GM15510 (cell line): ENCODE data around the gene MMGT1.

Experiments used
- POLR2A ChIP-seq: IDR thresholded peaks from 3 replicates; pipeline ENCODE4 v1.6.1; 2011; ENCODE audit warnings: borderline replicate concordance; ENCODE audit not compliant: insufficient read length; ENCODE audit errors: extremely low read depth

The MMGT1 gene

DNA sequence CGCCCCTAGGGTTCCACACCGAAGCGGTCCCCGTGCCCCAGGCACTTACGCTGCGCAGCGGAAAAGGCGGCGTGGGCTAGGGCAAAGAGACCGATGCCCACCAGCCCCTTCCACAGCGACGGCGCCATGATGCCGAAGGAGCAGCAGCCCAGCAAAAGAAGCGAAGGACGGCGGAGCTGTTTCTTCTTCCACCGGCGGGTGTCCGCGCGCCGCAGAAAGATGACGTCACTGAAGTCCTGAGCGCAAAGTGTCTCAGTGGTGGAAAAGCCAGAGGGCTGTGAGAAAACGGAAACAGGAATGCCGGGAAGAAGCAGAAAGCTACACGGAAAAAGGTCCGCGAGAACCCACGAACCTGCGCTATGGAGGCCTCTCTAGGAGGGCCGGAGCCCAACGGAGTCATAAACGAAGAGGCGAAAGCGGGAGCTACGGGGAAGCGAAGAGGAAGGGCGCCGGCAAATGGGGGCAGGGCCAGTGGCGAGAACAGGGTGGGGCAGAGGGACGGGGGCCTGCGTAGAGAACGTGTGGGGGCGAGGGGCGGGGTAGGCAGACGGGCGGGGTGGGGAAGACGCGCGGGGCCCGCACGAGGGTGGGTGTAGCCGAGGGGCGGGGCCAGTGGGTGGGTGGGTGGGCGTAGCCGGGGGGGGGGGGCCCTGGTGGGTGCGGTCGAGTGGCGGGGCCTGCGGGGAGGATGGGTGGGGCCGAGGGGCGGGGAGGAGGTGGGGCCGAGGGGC lies at the start of gene MMGT1:
Gene MMGT1, minus strand, starts transcription at position 441 of the 731 bp plus-strand sequence. Its CDS starts 313 bp downstream, at position 128.
- TF ChIP-seq POLR2A, result peak; percentile 55

DNA sequence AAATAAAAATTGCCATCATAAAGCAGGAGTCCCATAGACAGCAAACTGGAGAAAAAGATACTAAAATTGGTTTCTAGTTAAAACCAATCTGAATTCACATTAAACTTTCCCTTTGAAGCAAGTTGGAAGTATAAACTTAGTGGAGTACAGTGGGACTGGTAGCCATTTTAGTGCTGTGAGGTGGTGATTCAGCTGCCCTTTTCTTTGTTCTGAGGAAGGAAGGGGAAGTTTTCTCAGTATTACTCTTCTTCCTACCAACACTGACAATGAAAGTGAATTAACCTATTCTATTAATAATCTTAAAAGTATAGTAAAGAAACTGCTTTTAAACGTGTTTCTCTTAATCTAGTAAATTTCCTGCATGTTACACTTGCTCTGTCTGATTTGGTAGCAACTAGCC lies 48.1 kb upstream of the MMGT1 start:
- TF ChIP-seq POLR2A, result no peak

DNA sequence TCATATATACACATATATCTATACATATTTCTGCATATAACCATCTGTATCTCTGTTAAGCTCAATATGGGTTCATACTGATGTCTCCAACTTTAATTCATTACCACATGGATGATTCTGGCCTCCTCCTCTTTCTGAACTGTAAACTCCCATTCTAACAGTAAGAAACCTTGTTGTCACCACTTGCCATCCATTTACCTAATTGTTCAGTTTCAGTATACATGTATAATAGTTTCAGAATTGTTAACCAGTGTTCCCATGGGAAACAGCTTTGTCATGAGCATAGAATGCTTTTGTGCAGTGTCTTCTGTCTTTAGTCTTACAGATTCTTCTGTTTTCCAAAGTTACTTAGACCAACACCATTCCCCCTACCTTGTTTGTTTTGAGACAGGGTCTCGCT lies 47.4 kb upstream of the MMGT1 start:
- TF ChIP-seq POLR2A, result no peak

DNA sequence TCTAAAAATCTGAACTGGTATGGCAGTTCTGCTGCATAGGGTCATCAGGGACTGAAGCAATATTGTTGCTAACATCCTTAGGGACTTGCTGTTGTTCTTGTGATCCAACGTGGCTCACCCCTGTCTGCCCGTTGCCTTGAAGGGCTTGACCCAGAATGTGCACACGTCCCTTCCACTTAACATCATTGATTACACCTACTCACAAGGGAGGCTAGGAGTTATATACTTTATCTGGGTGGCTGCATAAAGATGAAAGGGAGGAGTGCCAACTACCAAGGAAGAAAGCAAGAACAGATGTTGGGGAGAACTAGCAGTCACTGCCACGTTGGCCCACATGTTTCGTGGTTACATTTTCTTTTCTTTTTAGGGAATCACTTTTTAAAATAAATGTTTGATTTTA lies 45.4 kb upstream of the MMGT1 start:
- no peak for TF ChIP-seq POLR2A

DNA sequence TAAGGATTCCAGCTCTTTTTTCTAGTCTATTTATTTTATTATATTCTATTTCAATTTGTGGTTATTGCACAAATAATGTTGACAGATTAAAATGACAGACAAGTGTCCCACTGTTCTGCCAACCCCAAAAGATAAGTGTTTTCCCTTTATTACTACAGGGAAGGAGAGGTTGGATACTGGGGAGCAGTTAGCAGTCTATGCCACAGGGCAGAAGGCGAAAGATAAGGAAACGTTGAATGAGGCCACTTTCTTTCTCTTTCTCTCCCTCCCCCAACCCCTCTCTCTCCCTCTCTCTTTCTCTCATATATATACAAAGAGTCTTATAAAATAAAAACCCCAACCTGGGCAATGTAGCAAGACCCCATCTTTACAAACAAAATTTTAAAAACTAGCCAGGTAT lies 43.1 kb upstream of the MMGT1 start:
- TF ChIP-seq POLR2A, result no peak

DNA sequence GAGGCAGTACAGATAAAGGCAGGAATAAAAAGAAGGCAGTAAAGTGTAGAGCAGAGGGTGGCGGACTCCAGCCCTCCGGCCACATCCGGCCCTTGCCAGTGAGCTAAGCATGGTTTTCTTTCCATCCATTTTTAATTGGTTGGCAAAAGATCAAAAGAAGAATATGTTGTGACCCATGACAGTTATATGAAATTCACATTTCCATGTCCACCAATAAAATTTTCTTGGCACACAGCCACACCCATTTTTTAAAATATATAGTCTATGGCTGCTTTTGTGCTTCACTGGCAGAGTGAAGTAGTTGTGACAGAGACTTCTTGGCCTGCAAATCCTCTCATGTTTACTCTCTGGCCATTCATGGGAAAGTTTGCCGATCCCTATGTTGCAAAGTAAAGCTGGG lies 41.2 kb upstream of the MMGT1 start:
- TF ChIP-seq POLR2A, result no peak

DNA sequence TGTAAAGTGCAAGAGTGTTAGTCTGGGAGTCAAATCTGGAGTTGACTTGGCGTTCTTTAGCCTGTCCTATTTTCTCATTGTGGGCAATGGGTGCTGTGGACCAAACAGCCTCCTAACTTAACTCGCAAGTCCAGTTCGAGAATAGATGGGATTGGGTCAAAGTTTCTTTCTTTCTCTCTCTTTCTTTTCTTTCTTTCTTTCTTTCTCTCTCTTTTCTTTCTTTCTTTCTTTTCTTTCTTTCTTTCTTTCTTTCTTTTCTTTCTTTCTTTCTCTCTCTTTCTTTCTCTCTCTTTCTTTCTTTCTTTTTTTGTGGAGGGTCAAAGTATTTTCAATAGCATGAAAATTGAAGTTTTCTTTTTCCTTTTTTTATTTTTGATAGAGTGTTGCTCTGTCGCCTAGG lies 14.5 kb upstream of the MMGT1 start:
- TF ChIP-seq POLR2A, result no peak

DNA sequence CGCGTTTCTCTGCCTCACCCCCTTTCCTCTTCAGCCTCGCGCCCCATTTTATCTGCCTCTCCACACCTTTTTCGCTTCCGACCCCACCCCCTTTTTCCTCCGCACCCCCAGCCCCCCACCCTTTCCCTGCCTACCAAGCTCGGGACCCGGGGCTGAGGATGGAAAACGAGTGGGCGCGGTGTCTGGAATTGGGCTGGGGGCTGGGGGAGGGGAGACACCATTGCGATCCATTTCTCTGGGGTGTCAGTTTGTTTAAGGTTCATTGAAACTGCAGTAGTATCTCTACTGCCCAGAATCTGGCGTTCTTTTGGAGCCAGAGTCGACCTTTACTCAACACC lies 12.2 kb upstream of the MMGT1 start:
- TF ChIP-seq POLR2A, result no peak

DNA sequence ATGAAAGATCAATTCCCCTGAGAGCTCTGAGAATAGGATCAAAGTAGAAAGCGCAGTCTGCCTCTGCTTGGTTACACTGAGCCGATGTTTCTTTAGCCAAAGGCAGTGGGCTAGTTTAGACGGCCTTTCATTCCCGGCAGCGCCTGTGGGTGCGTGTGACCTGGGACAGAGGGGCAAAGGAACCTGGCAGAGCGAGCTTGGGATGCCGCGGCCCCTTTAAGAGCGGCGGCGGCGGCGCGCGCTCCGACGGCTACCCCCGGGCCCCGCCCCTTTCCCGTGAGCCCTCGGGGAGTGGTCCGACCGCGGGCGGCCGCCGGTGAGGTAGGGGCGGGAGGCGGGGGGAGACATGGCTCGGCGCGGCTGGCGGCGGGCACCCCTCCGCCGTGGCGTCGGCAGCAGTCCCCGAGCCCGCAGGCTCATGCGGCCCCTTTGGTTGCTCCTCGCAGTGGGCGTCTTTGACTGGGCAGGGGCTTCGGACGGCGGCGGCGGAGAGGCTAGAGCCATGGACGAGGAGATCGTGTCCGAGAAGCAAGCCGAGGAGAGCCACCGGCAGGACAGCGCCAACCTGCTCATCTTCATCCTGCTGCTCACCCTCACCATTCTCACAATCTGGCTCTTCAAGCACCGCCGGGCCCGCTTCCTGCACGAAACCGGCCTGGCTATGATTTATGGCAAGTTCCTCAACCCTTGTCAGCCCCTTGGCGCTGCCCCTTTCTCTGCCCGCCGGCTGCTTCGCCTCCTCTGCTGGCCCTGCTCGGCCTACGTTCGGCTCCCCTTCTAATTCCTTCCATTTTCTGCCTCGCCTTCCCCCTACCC lies 11.6 kb upstream of the MMGT1 start, which contains the start of gene SLC9A6:
Gene SLC9A6, plus strand, starts transcription at position 279 of the 816 bp plus-strand sequence. Its CDS starts 224 bp downstream, at position 503.
- peak; percentile 53 for TF ChIP-seq POLR2A

DNA sequence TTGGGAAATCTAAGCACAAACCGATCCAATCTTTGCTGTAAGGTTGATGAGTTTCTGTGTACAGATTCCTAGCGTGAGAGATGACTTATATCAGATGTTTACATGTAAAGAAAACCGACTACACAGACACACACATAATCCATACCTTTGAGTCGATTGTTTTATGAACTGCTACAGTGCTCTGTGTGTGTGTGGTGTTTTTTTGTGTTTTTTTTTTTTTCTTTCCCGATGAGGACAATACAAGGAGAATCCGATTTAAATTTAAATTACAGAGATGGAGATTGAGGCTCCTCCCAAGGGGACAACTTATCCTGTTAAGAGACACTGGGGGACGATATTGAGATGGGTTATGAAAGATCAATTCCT lies 11.0 kb upstream of the MMGT1 start:
- TF ChIP-seq POLR2A, result no peak

DNA sequence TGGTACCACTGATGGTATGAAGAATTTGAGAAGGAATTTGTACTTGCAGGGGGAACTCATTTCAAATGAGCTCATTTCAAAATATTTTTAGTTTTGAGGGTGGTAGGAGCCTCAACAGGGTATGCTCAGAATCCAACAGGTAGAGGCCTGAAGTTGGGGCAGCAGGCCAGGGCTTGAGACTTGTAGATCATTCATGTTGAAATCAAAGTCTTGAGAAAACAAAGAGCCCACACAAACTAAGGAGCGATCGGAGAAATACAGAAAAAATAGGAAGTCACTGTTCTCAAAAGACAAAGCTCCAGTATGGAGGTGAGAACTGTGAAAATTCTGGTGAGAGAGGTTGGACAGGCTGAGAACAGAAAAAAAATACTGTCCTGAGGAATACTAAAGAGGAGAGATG lies 10.5 kb upstream of the MMGT1 start:
- no peak for TF ChIP-seq POLR2A

DNA sequence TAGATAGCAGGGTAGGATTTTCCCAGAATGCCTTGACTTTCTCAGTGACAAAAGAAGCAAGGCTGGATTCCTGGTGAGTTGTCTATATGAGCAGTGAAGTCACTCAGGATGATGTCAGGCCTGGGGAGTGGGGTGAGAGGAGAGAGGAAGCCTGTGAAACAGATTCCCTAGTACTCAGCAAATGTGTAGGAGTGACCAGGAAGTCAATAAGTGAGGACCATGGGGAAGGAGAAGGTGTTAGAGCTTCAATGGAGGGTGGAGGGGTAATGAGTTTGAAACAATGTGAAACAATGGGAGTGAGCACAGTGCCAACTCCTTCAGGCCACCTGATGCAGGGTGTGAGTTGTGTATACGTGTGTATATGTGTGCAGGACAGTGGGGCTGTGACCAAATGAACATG lies 9.1 kb upstream of the MMGT1 start:
- TF ChIP-seq POLR2A, result no peak

DNA sequence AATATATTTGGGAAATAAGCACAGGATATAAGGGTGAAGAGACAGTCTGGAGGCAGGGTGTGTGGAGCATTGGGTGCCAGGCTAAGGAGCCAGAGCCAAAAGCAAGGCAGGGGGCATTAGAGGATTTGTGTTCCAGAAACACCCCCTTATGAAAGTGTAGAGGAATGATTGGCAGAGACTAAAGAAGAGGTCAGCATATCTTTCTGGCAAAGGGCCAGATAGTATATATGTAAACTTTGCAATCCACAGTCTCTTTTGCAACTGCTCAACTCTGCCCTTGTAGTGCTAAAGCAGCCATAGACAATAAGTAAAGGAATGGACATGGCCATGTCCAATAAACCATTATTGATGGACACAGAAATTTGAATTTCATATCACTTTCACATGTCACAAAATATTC lies 7.9 kb upstream of the MMGT1 start:
- no peak for TF ChIP-seq POLR2A

DNA sequence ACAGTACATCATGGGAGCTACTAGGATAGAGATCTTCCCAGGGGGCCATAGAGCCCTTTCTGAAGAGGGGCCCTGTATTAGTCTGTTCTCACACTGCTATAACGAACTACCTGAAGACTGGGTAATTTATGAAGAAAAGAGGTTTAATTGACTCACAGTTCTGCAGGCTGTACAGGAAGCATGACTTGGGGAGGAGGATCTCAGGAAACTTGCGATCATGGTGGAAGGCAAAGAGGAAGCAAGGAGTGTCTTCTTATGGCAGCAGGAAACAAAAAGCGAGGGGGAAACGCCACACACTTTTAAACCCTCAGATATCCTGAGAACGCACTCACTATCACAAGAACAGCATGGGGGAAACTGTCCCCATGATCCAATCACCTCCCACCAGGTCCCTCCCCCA lies 7.2 kb upstream of the MMGT1 start:
- TF ChIP-seq POLR2A, result no peak

DNA sequence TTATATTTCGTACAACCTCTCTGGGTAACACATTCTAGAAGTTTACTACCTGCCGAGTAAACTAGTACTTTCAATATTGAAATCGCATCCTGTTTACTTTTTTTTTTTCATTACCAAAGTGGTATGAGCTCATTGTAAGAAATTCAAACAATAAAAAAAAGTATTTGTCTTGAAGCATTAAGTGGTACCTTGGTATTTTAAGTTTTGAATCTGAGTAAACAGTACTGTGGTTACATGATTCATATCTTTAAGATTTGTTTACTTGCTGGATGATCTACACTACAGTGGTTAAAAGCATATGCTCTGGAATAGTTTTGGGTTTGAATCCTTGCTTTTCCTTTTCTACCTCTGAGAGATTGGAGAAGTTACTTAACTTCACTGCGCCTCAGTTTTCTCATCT lies 3.8 kb upstream of the MMGT1 start:
- TF ChIP-seq POLR2A, result no peak

DNA sequence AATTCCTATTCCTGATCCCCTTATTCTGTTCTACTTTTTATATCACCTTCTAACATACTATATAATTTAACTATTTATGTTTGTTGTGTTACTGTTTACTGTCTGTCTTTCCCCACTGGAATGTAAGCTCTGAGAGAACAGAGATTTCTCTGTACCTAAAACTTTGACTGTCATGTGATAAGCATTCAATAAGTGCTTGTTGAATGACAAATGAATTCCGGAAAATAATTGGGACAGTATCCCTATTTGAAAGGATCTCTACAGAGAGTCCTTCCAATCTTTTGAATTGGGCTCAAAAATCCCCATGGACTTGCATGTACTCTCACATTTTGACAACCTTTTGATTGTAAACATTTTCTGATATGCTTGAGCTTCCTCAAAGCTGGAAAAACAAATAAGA lies 1.6 kb upstream of the MMGT1 start:
- TF ChIP-seq POLR2A, result no peak

DNA sequence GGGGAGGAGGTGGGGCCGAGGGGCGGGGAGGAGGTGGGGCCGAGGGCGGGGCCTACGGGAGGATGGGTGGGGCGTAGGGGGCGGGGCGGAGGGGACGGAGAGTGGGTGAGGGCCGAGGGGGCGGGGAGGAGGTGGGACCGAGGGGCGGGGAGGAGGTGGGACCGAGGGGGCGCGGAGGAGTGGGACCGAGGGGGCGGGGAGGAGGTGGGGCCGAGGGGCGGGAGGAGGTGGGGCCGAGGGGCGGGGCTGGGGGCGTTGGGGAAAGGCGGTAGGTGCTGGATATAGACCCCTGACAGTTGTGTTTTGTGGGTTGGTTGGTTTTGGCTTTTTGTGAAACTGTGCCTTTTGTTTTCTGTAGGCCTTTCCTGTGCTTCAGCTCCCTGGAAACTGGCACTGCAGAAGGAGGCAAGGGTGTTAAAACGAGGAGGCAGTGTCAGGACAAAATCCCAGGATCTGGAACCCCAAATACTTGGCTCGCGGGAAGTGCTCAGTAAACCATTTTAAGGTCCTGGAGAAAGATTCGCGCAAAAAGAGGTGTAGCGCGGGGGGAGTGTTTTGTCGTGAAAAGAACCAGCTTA lies 580 bp upstream of the MMGT1 start:
- TF ChIP-seq POLR2A, result no peak

DNA sequence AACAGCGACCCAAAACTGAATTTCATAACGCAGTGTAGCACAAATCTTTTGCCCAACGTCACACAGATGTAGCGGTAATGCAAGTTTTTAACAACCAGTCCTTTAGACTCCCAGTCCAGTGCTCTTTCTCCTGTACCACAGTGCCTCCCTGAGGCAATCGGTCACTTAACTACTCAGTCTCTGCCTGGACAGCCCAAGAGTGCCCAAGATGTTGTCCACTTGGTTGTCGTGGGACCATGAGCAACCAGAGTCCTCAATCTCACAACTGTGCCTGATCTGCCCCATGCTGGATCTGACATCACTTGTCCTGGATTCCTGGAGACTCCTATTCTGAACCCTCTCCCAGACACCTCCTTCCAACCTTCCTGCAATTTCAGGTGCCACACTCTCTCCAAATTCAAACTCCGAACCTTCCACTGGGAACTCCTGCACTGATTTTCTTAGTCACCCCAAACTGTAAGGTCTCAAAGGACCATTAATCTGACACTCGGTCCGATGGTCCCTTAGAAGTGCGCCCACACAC lies 702 bp downstream of the MMGT1 start:
- TF ChIP-seq POLR2A, result no peak
